ENCODE data around the gene TRAT1. TPM values are rescaled to one million over a fixed set of nuclear protein-coding genes. Genes with fewer than 3 reads are reported as not detected.

The TRAT1 gene
- total and polyA plus RNA-seq, 2 donors (not counting 3 experiments of a cell fraction or from before 2014, with no cell fraction given): not detected

GRCh38 chr3:108883373-108883772, 60.8 kb downstream of the TRAT1 start:
- DNase-seq (ENCODE audit: low read depth, low spot score) (no peak), FAIRE-seq (no peak)
- POLR2A ChIA-PET: no interaction called here
- no peaks in the 10 kb centered on the region for H3K36me3 ChIP-seq (ENCODE audit: control insufficient read depth in 2 of 2, extremely low read depth in 1 of 2, insufficient read depth in 2 of 2, low read length in 2 of 2)
- no peaks in the 10 kb centered on the region for H3K9me1 ChIP-seq (replicated peaks; ENCODE audit: control insufficient read depth, extremely low read depth, insufficient read depth, low read length)
- H2AFZ ChIP-seq (ENCODE audit: low read depth, low read length): no peak overlapping the region
- no peaks in the 10 kb centered on the region for H3K27me3 ChIP-seq (ENCODE audit: control insufficient read depth in 2 of 2, insufficient read depth in 2 of 2, low read length in 2 of 2)
- no peaks in the 10 kb centered on the region for H4K20me1 ChIP-seq (replicated peaks; ENCODE audit: control insufficient read depth, extremely low read depth, insufficient read depth, low read length)
- CTCF ChIA-PET: no interaction called here
- no peaks in the 10 kb centered on the region for H3K4me1 ChIP-seq (ENCODE audit: control insufficient read depth, extremely low read depth, insufficient read depth, low read length)
- intact Hi-C loops (cut with micrococcal nuclease): no loop called here
- no peak overlapping the region for H3K4me2 ChIP-seq (ENCODE audit: insufficient read depth, low read length)
- H3K79me2 ChIP-seq (ENCODE audit: control insufficient read depth, insufficient read depth, low read length): no peaks in the 10 kb centered on the region
- no peak overlapping the region for H3K4me3 ChIP-seq (replicated peaks in 1 of 3; ENCODE audit: insufficient read depth in 1 of 3, low read depth in 1 of 3, low read length in 3 of 3)
- H3K27ac ChIP-seq (ENCODE audit: insufficient read depth, low read depth, low read length): no peak overlapping the region
- no peak overlapping the region for H3K9ac ChIP-seq (replicated peaks; ENCODE audit: extremely low read depth, insufficient read depth, low read length)
- dilution Hi-C loops (cut with MboI; ENCODE audit: extremely low pct_ligation_motif_present, low sequenced_read_pairs): no loop called here
- no peaks in the 10 kb centered on the region for H3K9me3 ChIP-seq (replicated peaks; ENCODE audit: control insufficient read depth, insufficient read depth, low read length)
- TF ChIP-seq GATA2 (IDR thresholded peaks at IDR 0.05; ENCODE audit: insufficient read depth, insufficient read length, low read depth, low read length) (no peak), EZH2 (IDR thresholded peaks at IDR 0.05; ENCODE audit: borderline replicate concordance, low read depth, low read length, severe bottlenecking) (no peak), FOS (IDR thresholded peaks at IDR 0.05; ENCODE audit: borderline replicate concordance, insufficient read depth, low read length) (no peak), POLR2A (IDR thresholded peaks at IDR 0.05; ENCODE audit: low read depth, low read length) (no peak), POLR2AphosphoS5 (IDR thresholded peaks at IDR 0.05; ENCODE audit: insufficient read depth, low read depth, low read length) (no peak), JUN (IDR thresholded peaks at IDR 0.05; ENCODE audit: borderline replicate concordance, insufficient read depth, insufficient read length, low read depth) (no peak), MYC (IDR thresholded peaks at IDR 0.05; ENCODE audit: low read depth, low read length) (no peak)
- TF ChIP-seq, protein P1, sequence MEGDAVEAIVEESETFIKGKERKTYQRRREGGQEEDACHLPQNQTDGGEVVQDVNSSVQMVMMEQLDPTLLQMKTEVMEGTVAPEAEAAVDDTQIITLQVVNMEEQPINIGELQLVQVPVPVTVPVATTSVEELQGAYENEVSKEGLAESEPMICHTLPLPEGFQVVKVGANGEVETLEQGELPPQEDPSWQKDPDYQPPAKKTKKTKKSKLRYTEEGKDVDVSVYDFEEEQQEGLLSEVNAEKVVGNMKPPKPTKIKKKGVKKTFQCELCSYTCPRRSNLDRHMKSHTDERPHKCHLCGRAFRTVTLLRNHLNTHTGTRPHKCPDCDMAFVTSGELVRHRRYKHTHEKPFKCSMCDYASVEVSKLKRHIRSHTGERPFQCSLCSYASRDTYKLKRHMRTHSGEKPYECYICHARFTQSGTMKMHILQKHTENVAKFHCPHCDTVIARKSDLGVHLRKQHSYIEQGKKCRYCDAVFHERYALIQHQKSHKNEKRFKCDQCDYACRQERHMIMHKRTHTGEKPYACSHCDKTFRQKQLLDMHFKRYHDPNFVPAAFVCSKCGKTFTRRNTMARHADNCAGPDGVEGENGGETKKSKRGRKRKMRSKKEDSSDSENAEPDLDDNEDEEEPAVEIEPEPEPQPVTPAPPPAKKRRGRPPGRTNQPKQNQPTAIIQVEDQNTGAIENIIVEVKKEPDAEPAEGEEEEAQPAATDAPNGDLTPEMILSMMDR (IDR thresholded peaks at IDR 0.05; ENCODE audit: extremely low read depth in 1 of 2, insufficient read depth in 1 of 2, low read depth in 1 of 2, low read length in 2 of 2): no peak
- TF ChIP-seq, protein P2, sequence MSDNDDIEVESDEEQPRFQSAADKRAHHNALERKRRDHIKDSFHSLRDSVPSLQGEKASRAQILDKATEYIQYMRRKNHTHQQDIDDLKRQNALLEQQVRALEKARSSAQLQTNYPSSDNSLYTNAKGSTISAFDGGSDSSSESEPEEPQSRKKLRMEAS (IDR thresholded peaks at IDR 0.05; ENCODE audit: insufficient read depth, insufficient read length): no peak
- BruUV-seq (replicated peaks): no TSS peak

All from endothelial cell of umbilical vein (primary cell).